HEK293 (cell line): ENCODE data around the gene SAYSD1.

Source experiments
- AEBP2 ChIP-seq: fragments of 450-650 bp; formaldehyde crosslinking; IDR thresholded peaks from 2 replicates; pipeline ENCODE4 v1.5.1; 2016; ENCODE audit warnings: missing biosample characterization, missing genetic modification characterization, borderline replicate concordance
- BCL11A ChIP-seq: fragments of 450-650 bp; formaldehyde crosslinking; IDR thresholded peaks from 2 replicates; pipeline ENCODE4 v1.5.1; 2016; ENCODE audit warnings: low read depth, missing biosample characterization, missing genetic modification characterization
- INSM2 ChIP-seq: fragments of 450-650 bp; formaldehyde crosslinking; IDR thresholded peaks from 2 replicates; pipeline ENCODE4 v1.5.1; 2016; ENCODE audit warnings: missing biosample characterization, missing genetic modification characterization
- KLF9 ChIP-seq: fragments of 450-650 bp; formaldehyde crosslinking; IDR thresholded peaks from 2 replicates; pipeline ENCODE4 v1.5.1; 2016; ENCODE audit warnings: missing biosample characterization, missing genetic modification characterization, low read depth
- OVOL3 ChIP-seq: fragments of 450-650 bp; formaldehyde crosslinking; IDR thresholded peaks from 2 replicates; pipeline ENCODE4 v1.5.1; 2016; ENCODE audit warnings: missing biosample characterization, missing genetic modification characterization
- PRDM2 ChIP-seq: fragments of 450-650 bp; formaldehyde crosslinking; IDR thresholded peaks from 2 replicates; pipeline ENCODE4 v1.5.1; 2016; ENCODE audit warnings: missing biosample characterization, missing genetic modification characterization, borderline replicate concordance
- RBAK ChIP-seq: fragments of 450-650 bp; formaldehyde crosslinking; IDR thresholded peaks from 2 replicates; pipeline ENCODE4 v1.5.1; 2016; ENCODE audit warnings: missing biosample characterization, missing genetic modification characterization
- REPIN1 ChIP-seq: fragments of 450-650 bp; formaldehyde crosslinking; IDR thresholded peaks from 2 replicates; pipeline ENCODE4 v1.5.1; 2017; ENCODE audit warnings: missing biosample characterization, missing genetic modification characterization, low read depth
- ZBTB26 ChIP-seq: fragments of 450-650 bp; formaldehyde crosslinking; optimal IDR thresholded peaks from 2 replicates; pipeline ENCODE3; 2016; ENCODE audit warnings: missing biosample characterization, mild to moderate bottlenecking, missing genetic modification characterization
- ZNF132 ChIP-seq: fragments of 450-650 bp; formaldehyde crosslinking; IDR thresholded peaks from 2 replicates; pipeline ENCODE4 v1.5.1; 2017; ENCODE audit warnings: missing biosample characterization, missing genetic modification characterization, borderline replicate concordance
- ZNF23 ChIP-seq: fragments of 450-650 bp; formaldehyde crosslinking; IDR thresholded peaks from 2 replicates; pipeline ENCODE4 v1.5.1; 2016; ENCODE audit warnings: missing biosample characterization, missing genetic modification characterization, borderline replicate concordance
- ZNF274 ChIP-seq, 2 experiments: fragments of 200-500 bp in 1 of 2; fragments of 450-650 bp in 1 of 2; sonication (Bioruptor generic) in 1 of 2; formaldehyde crosslinking in 1 of 2; IDR thresholded peaks; 2 replicates each; pipeline versions ENCODE4 v1.5.1 to v1.6.1; 2014 to 2016; ENCODE audit warnings: borderline replicate concordance in 1 of 2, inconsistent platforms in 1 of 2, low read length in 1 of 2, missing biosample characterization in 1 of 2, missing genetic modification characterization in 1 of 2
- ZNF311 ChIP-seq: fragments of 450-650 bp; formaldehyde crosslinking; IDR thresholded peaks from 2 replicates; pipeline ENCODE4 v1.5.1; 2017; ENCODE audit warnings: missing biosample characterization, missing genetic modification characterization, borderline replicate concordance
- ZNF354C ChIP-seq: fragments of 450-650 bp; formaldehyde crosslinking; IDR thresholded peaks from 2 replicates; pipeline ENCODE4 v1.5.1; 2016; ENCODE audit warnings: missing biosample characterization, missing genetic modification characterization, low read depth, borderline replicate concordance
- ZNF416 ChIP-seq: fragments of 450-650 bp; formaldehyde crosslinking; IDR thresholded peaks from 2 replicates; pipeline ENCODE4 v1.5.1; 2016; ENCODE audit warnings: missing biosample characterization, missing genetic modification characterization
- ZNF423 ChIP-seq: fragments of 450-650 bp; formaldehyde crosslinking; IDR thresholded peaks from 2 replicates; pipeline ENCODE4 v1.5.1; 2016; ENCODE audit warnings: missing biosample characterization, missing genetic modification characterization
- ZNF433 ChIP-seq: fragments of 450-650 bp; formaldehyde crosslinking; IDR thresholded peaks from 2 replicates; pipeline ENCODE4 v1.5.1; 2016; ENCODE audit warnings: missing biosample characterization, missing genetic modification characterization, low read depth
- ZNF449 ChIP-seq: fragments of 450-650 bp; formaldehyde crosslinking; IDR thresholded peaks from 2 replicates; pipeline ENCODE4 v1.5.1; 2017; ENCODE audit warnings: missing biosample characterization, mild to moderate bottlenecking, missing genetic modification characterization, moderate library complexity
- ZNF510 ChIP-seq: fragments of 450-650 bp; formaldehyde crosslinking; IDR thresholded peaks from 2 replicates; pipeline ENCODE4 v1.5.1; 2018; ENCODE audit warnings: mild to moderate bottlenecking, missing genetic modification characterization, missing biosample characterization; ENCODE audit not compliant: insufficient replicate concordance
- ZNF658 ChIP-seq: fragments of 450-650 bp; formaldehyde crosslinking; IDR thresholded peaks from 2 replicates; pipeline ENCODE4; 2016; ENCODE audit warnings: missing biosample characterization, missing genetic modification characterization
- ZNF704 ChIP-seq: fragments of 450-650 bp; formaldehyde crosslinking; IDR thresholded peaks from 2 replicates; pipeline ENCODE4 v1.5.1; 2016; ENCODE audit warnings: missing biosample characterization, missing genetic modification characterization
- ZNF791 ChIP-seq: fragments of 450-650 bp; formaldehyde crosslinking; IDR thresholded peaks from 2 replicates; pipeline ENCODE4 v1.5.1; 2016; ENCODE audit warnings: missing biosample characterization, missing genetic modification characterization
- ZNF837 ChIP-seq: fragments of 450-650 bp; formaldehyde crosslinking; IDR thresholded peaks from 2 replicates; pipeline ENCODE4 v1.5.1; 2016; ENCODE audit warnings: missing biosample characterization, missing genetic modification characterization
- ZNF843 ChIP-seq: fragments of 450-650 bp; formaldehyde crosslinking; IDR thresholded peaks from 2 replicates; pipeline ENCODE4 v1.5.1; 2016; ENCODE audit warnings: missing biosample characterization, missing genetic modification characterization
- ZSCAN16 ChIP-seq: fragments of 450-650 bp; formaldehyde crosslinking; IDR thresholded peaks from 2 replicates; pipeline ENCODE4 v1.5.1; 2016; ENCODE audit warnings: missing biosample characterization, missing genetic modification characterization

The SAYSD1 gene

DNA sequence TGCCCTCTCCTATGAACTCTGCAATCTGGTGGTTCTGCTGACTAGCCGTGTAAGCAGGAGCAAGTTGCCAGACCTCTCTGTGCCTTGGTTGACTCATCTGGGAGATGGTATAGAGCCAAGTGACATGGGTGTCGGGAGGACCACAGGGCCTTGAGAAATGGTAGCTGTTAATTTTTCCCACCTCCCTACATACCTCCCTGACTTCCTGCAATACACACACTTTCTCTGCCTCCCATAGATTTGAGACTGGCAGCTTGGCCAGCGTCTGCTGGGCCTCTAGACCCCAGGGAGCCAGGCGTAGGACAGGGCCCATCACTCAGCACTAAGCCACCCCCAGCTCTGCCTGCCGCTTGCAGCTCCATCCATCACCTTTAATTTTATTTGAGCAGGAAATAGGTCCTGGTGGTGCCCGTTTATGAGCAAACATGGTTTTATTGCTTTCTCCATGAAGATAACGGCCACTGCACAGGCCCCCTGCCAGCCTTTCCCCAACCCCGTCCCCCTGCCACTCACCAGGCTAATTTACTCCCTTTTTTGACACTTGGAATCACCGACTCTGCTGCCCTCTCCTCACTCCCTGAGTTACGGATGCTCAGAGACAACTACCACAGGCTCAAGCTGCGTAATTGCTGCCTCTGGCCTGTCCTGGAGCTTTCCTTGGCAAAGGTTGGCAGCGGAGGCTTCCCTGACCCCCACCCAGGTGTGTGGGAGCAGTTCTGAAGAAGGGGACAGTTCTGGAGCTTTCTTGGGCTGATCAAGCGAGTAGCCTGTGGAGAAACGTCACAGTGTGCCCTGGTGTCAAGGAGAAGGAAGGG, 55.3 kb downstream of the SAYSD1 start (continued):
- TF ChIP-seq ZSCAN16 (tag by site-specific recombination): no peak
- 0 out of 2 replicates have a peak, but pooled peaks have one; percentile 3 for TF ChIP-seq AEBP2 (tag by site-specific recombination)
- TF ChIP-seq ZNF837 (tag by site-specific recombination): no peak
- peak; percentile 67; the same call in 1 of the 2 replicates for TF ChIP-seq ZNF449
- no peak for TF ChIP-seq ZNF354C (tag by site-specific recombination)
- TF ChIP-seq ZBTB26 (tag by site-specific recombination): no peak
- TF ChIP-seq ZNF23 (tag by site-specific recombination): no peak
- TF ChIP-seq PRDM2 (tag by site-specific recombination): no peak
- no peak for TF ChIP-seq ZNF791 (tag by site-specific recombination)
- no peak for TF ChIP-seq ZNF510
- TF ChIP-seq KLF9 (tag by site-specific recombination): no peak
- TF ChIP-seq ZNF658 (tag by site-specific recombination): no peak
- TF ChIP-seq REPIN1 (tag by site-specific recombination): no peak
- TF ChIP-seq OVOL3 (tag by site-specific recombination): peak; percentile 86
- TF ChIP-seq ZNF423: peak; percentile 98
- TF ChIP-seq ZNF416 (tag by site-specific recombination): no peak
- no peak for TF ChIP-seq ZNF433
- no peak for TF ChIP-seq ZNF311 (tag by site-specific recombination)
- no peak for TF ChIP-seq ZNF704
- TF ChIP-seq INSM2 (tag by site-specific recombination): no peak
- TF ChIP-seq ZNF132 (tag by site-specific recombination): no peak
- no peak for TF ChIP-seq ZNF274 (IDR thresholded peaks at IDR 0.05; ENCODE audit: low read length)
- no peak for TF ChIP-seq ZNF274 (tag by site-specific recombination; IDR thresholded peaks at IDR 0.05; ENCODE audit: borderline replicate concordance)
- no peak for TF ChIP-seq BCL11A (tag by site-specific recombination)
- no peak for TF ChIP-seq RBAK (tag by site-specific recombination)
- TF ChIP-seq ZNF843 (tag by site-specific recombination): peak; percentile 99
